Amniotic stem cell (primary cell): Measurements from ENCODE around the gene PDE4D.

Source experiments
- DNase-seq: peaks from one replicate; lab custom pipeline; 2025; lab: John Stamatoyannopoulos, UW

The PDE4D gene

DNA sequence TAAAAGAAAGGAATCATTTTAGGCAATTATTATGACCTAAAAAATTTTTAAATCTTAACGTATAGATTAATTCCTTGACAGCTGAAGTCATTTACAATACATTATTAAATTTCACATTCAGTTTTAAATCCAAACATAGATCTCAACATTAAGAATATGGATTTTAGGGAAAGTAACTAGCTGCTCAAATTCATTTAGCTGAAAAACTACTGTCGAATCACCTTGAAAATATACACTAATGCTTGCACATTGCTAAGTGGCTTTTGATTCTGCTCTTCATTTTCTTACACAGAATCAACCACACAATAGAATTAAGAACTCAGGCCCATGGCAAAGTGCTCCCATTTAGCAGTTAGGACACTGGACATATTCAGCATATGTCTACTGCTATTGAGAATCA, 856.5 kb downstream of the PDE4D start:
- no peak for DNase-seq

GRCh38 chr5:59036274-59036961, 857.1 kb downstream of the PDE4D start:
- DNase-seq: peak; percentile 71

DNA sequence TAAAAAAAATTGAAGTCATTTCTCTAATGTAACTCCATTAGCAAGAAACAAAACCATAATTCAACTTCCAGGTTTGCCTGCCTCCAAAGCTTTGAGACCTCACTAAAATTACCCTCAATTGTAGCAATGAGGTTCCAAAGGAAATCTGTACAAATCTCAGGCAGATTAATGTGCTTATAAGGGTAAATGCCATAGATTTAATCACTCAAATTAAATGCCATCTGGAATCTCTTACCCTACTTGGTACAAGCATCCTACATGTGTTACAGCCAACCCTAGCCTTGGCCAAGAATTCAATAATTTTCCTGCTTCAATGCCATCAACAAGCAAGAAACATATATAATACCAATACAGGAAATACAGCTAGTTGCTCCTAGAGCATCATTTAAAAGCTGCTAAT, 857.8 kb downstream of the PDE4D start:
- no peak for DNase-seq

DNA sequence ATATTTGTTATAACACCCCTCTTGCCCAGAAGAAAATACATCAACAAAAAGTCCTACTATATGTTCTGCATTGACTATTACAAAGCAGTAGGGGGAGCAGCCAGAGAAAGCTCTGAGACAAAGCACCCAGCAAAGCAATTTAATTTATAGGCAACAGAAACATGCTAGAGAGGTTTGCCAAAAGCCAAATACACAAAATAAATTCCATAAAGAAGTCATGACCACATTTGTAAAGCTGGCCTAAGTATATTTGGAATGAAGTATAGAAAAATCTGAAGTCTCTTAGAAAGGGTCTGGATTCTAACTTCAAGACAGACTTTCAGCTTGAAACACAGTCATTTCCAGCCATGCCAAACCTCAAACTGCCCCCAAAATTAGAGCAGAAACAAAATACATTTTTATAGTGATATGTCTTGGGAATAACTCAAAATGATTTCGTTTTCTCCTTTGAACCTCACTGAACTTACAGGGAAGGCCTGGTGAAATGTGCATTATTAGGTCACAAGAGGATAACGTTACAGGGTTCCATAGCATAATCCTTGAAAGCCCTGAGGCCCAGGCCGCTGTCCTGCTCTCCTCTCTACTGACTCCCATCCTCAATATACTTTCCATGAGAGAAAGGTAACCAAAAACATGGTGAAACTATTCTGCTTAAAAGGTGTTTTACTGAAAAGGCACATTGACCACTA, 858.9 kb downstream of the PDE4D start:
- peak; percentile 3 for DNase-seq

DNA sequence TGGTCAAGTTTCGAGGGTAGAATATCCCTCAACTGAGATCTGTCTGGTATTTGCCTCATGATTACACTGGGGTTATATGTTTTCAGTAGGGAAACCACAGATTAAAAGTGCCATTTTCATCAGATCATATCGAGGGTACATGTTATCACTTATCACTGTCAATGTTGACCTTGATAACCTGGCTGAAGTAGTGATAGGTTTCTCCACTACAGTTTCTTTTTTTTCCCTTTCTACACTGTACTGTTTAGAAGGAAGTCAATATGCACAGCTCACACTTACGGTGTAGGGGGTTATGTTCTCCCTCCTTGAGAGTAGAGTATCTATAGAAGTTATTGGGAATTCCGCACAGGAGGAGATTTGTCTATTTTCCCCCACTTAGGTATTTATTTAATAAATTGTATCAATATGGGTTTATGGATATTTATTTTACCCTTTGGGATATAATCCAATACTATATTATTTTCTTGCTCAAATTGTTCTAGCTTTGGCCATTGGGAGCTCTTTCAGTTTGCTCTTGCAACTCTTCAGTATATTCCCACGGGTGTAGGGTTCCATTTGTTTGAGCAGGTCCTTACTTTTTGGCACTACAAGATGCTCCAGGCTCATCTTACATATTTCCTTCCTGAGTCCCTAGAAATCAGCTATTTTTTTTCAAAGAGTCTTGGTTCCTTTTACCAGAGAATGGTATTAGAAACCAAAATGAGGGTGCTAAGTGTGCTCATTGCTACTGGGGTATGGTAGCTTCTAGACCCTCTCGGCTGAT, 866.2 kb downstream of the PDE4D start:
- no peak for DNase-seq

GRCh38 chr5:59025734-59026133, 867.8 kb downstream of the PDE4D start:
- DNase-seq: no peak

- no peak for DNase-seq
Observed at GRCh38 chr5:59021837-59022514, 871.5 kb downstream of the PDE4D start.

- no peak for DNase-seq
Observed at GRCh38 chr5:59021286-59021673, 872.2 kb downstream of the PDE4D start.

DNA sequence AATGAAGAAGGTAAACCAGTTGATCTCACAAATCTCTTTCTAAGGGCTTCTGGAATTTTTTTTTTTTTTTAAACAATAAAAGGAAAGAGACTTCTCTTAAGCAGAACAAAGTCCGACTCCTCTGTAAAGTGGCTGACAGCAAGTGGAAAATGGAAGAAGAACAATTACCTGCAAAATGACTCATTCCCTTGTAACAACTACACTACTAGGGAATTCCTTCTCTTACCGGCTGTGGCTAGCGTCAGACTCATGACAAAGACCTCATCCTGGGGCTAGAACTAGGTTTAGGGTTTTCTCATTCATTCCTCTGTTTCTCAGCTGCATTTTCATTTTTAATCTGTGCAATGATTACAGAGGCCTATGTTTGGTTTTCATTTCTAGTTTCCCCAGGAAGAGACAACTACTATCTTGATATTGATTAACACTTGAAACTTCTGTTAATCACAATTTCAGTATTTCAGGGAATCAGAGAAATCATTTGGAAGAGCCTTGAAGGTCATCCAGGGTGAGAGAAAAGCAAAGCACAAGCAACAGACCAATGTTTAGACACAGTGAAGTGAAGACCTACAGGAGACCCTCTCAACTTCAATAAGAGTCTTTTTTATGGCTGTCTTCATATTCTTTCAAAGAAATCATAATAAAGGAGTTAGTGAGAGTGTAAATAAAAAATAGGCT, 872.8 kb downstream of the PDE4D start:
- DNase-seq: no peak

GRCh38 chr5:59019078-59019477, 874.4 kb downstream of the PDE4D start:
- no peak for DNase-seq

- no peak for DNase-seq
Observed at GRCh38 chr5:59016925-59017324, 876.6 kb downstream of the PDE4D start.

DNA sequence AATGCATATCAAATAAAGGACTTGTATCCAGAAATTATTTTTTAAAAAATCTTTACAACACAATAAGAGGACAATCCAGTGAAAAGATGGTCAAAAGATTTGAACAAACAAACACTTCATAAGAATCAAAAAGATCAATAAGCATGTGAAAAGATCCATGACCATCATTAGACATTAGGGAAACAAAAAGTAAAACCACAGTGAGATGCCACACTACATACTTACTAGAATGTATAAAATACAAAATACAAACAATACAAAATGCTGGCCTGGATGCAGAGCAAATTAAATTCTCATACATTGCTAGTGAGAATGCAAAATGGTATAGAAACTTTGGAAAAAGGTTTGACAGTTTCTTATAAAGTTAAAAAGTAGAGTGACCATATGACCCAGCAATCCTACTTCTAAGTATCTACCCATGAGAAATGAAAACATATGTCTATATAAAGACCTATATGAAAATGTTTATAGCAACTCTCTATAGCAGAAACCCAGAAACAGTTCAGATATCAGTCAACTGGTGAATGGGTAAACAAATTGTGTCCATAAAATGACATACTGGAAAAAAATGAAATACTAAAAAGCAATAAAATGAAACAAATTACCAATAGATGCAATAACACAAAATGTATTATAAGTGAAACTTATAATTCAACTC, 884.6 kb downstream of the PDE4D start:
- DNase-seq: no peak

GRCh38 chr5:59007460-59008063, 886.0 kb downstream of the PDE4D start:
- DNase-seq: no peak

DNA sequence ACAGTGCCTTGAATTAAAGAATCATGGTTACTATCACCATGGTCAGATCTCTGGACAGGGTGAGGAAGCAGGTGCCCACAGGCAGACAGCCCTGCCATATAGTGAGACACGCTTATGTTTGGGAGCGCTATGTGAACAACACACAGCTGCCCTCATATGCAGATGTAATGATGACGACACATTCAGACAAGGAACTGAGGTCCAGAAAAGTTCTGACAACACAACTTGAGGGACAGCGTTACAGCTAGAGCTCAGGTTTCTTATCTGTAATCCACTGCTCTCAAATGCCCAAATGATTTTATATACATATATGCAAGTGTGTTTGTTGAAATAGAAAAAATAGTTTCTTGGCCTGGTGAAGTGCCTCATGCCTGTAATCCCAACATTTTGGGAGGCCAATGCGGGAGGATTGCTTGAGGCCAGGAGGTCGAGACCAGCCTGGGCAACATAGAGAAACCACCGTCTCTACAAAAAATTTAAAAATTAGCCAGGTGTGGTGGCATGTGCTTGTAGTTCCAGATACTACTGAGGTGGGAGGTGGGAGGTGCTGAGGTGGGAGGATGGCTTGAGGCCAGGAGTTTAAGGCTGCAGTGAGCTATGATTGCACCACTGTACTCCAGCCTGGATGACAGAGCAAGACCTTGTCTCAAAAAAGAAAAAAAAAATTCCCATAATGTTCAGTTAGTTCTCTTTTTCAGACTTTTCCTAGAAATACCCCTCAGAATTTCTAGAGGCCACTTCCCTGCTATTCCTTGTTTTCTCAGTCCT, 887.4 kb downstream of the PDE4D start:
- DNase-seq: no peak

DNA sequence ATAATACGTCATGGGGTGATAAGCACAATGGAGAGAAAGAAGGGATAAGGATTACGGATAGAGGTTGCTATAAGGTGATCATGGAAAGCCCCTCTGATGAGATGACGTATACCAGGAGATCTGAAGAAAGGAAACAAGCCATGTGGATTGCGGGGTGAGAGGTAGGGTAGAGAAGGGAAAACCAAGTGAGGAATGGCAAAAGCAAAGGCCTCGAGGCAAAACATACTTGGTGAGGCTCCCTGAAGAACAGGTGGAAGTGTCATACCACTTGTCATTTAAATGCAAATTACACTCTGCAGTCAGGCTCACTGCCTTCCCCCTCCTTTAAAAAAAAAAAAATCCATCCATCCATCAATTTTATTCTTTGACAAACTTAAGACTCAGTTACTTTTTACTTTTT, 889.9 kb downstream of the PDE4D start:
- DNase-seq: no peak

DNA sequence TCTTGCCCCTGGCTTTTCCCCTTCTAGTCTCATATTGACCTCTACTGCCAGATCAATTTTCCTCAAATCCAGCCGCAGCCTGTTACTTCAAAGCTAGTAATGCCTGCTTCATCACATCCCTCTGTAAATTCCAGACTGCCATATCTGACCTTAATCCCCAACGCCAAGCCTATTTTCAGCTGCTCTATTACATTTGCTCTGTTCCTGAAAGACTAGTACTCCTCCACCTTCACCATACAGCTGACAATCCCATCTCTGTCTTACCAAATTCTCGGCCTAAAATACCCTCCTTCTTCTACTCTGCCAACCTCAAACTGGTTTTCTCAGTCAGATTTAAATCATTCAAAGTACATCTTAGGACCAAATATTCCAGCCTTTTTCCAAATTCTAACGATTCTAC, 890.4 kb downstream of the PDE4D start:
- no peak for DNase-seq

DNA sequence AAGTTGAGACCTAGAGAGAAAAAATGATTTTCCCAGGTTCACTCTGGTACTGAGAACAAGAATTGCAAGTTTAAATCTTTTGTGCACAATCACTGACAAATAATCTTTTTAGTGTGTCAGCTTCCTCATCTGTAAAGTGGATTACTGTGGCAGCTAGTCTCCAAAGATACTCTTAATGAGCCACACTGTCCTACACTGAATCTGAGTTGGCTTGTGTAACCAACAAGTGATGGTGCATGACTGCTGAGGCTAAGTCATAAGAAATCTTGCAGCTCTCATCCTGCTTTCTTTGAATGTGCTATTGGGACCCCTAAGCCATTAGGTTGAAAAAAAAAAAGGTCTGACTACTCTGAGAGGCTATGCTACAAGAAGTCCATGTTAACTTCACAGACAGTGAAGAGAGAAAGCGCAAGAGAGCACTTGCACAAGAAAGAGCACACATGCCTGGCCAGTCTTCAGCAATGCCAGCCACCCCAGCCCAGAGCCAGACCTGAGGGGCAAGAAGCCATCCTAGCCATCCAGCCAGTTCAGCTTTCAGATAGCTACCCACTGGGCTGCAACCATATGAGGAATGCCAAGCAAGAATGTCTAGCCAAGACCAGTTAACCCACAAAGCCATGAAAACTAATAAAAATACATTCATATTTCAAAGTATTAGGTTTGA, 891.2 kb downstream of the PDE4D start:
- no peak for DNase-seq

- DNase-seq: no peak
Observed at GRCh38 chr5:59001716-59002115, 891.8 kb downstream of the PDE4D start.

DNA sequence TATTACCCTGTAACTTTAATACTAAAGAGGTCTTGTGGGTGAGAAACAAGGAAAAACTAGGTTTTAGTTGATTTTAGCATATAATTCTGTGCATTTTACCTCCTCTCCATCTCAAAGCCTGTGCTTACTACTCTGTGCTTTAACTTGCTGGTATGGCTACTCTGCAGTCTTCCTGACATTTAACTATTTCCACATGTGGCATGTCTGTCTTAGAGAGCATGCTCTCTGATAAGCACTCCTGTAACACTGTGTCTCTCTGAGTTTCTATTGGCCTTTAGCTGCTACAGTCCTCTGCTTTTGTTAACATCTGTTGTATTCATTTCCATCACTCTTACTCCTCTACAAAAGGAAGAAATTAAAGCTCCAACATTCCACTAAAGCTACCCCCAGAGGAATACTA, 892.4 kb downstream of the PDE4D start:
- DNase-seq: no peak

DNA sequence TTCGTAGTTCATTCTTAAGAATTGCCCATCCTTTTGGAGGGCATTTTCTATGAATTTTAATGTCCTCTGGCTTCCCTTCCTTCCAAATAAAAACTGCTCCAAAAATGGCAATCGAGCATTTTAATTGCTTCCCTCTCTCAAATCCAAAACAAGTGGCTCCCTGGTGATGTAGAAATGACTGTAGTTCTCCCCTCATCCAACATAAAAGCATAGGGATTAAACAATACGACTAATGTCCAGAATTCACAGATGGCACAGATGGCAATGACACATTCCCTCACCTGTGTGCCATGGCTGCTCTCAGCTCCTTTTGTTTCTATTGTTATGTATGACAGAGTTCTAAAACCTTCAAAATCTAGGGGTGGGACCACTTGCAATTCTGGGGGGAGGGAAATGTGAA, 893.3 kb downstream of the PDE4D start:
- DNase-seq: no peak
